ENCODE data around the gene UBE2L3. TPM values are rescaled to one million over a fixed set of nuclear protein-coding genes. Genes with fewer than 3 reads are reported as not detected.
A peak's percentile ranks its signal among the peaks of the same experiment; 100 is the strongest.

The UBE2L3 gene
- total and polyA plus RNA-seq, 2 of the 13 experiments (the other 11 are each of a cell fraction or from before 2014, with no cell fraction given): 30.2 to 58.1 TPM

GRCh38 chr22:21629255-21630149 is 62.0 kb downstream of the UBE2L3 start, which contains the start of gene YDJC (continued):
- TF ChIP-seq DMTF1 (CRISPR knock-in tag; IDR thresholded peaks at IDR 0.05) (no peak), ZBTB10 (CRISPR knock-in tag; IDR thresholded peaks at IDR 0.05; ENCODE audit: borderline replicate concordance) (peak; percentile 52; the same call in 1 of the 2 replicates), CENPX (CRISPR knock-in tag; IDR thresholded peaks at IDR 0.05) (no peak), HINFP (CRISPR knock-in tag; IDR thresholded peaks at IDR 0.05; ENCODE audit: low read depth) (peak; percentile 28; the same call in 1 of the 2 replicates), ZNF343 (CRISPR knock-in tag; IDR thresholded peaks at IDR 0.05) (peak; percentile 90; the same call in 1 of the 2 replicates), GMEB1 (CRISPR knock-in tag; IDR thresholded peaks at IDR 0.05; ENCODE audit: borderline replicate concordance) (peak; percentile 85), GATAD1 (CRISPR knock-in tag; IDR thresholded peaks at IDR 0.05) (peak; percentile 92), ZNF557 (CRISPR knock-in tag; IDR thresholded peaks at IDR 0.05) (peak; percentile 97), YEATS4 (CRISPR knock-in tag; IDR thresholded peaks at IDR 0.05; ENCODE audit: borderline replicate concordance) (peak; percentile 96), BRF2 (CRISPR knock-in tag; IDR thresholded peaks at IDR 0.05) (peak; percentile 65), YY1 (IDR thresholded peaks at IDR 0.05; ENCODE audit: insufficient read depth, insufficient replicate concordance, low read depth, low read length) (peak; percentile 90), ZNF207 (IDR thresholded peaks at IDR 0.05; ENCODE audit: borderline replicate concordance) (no peak), CSRNP1 (CRISPR knock-in tag; IDR thresholded peaks at IDR 0.05) (0 out of 2 replicates have a peak, but pooled peaks have one; percentile 59), MLX (CRISPR knock-in tag; IDR thresholded peaks at IDR 0.05) (peak; percentile 79), ZNF563 (CRISPR knock-in tag; IDR thresholded peaks at IDR 0.05) (peak; percentile 74)
